Activated CD8-positive, alpha-beta memory T cell treated with anti-CD3 and anti-CD28 coated beads for 36 hours (primary cell): ENCODE measurements around the gene UBL7. TPM values are rescaled to one million over a fixed set of nuclear protein-coding genes. Genes with fewer than 3 reads are reported as not detected.

ENCODE experiments used
- CTCF ChIA-PET: fragments of 350-600 bp; sonication (Branson Sonifier 250); formaldehyde crosslinking; loops from one replicate; lab custom pipeline; 2021; ENCODE audit warnings: antibody characterized with exemption; lab: Charles Lee
- POLR2A ChIA-PET: fragments of 350-600 bp; sonication (Branson Sonifier 250); formaldehyde crosslinking; loops from one replicate; lab custom pipeline; 2021; ENCODE audit warnings: antibody characterized with exemption; lab: Charles Lee
- total RNA-seq, 2 experiments: library from RNA; stranded (reverse); gene quantifications; one replicate each; pipeline ENCODE4 v1.2.3, GENCODE V29; 2021

UBL7 gene
- total RNA-seq, 2 experiments from 2014 or later = 59.8 to 66.6 TPM

GRCh38 chr15:74406517-74406916, 54.4 kb downstream of the UBL7 start:
- CTCF ChIA-PET = interaction anchor here (1.1 to 15.5 kb wide), 3 partner anchors 24 to 32 kb away, joined by 3 to 197 read pairs (median 3); no protein-coding TSS in a partner anchor
- POLR2A ChIA-PET = interaction anchor here (0.6 kb wide), 1 partner anchor 207 kb away, joined by 3 read pairs; no protein-coding TSS in a partner anchor

DNA sequence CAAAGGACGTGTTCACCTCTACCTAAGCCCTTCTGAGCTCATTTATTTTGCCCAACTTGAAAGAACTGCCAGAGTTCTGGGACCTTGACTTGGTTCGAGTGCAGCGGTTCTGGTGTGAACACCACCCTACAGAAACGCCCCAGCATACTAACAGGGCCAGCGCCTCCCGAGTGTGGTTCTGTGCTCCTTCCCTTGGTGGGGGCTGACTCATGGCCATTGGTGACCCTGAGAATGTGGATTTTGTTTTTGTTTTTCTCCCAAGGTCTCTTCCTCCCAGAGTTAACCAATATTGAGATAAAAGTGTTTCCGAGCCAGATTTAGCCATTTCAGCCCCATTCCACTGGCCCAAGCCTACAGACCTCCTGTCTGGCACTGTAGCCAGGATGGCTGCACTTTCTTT, 55.1 kb downstream of the UBL7 start:
- ChIA-PET CTCF (interaction anchor here (15.5 kb wide), 1 partner anchor 23 kb away, joined by 197 read pairs; no protein-coding TSS in a partner anchor), POLR2A (interaction anchor here (0.6 kb wide), 2 partner anchors 26 to 208 kb away, joined by 3 to 5 read pairs; no protein-coding TSS in a partner anchor)

- CTCF ChIA-PET = interaction anchor here (0.9 to 15.5 kb wide), 10 partner anchors 15 to 367 kb away, joined by 3 to 197 read pairs (median 8); partner anchors contain the start of genes SEMA7A and UBL7
- POLR2A ChIA-PET = interaction anchor here (0.5 to 6.3 kb wide), 8 partner anchors 18 to 212 kb away, joined by 3 to 110 read pairs (median 6); partner anchors contain the start of genes CLK3 and SEMA7A
Measured at GRCh38 chr15:74403991-74404563, 56.9 kb downstream of the UBL7 start.

- ChIA-PET CTCF (interaction anchor here (0.9 to 15.5 kb wide), 13 partner anchors 15 to 367 kb away, joined by 3 to 197 read pairs (median 5); partner anchors contain the start of genes SEMA7A and UBL7), POLR2A (interaction anchor here (0.5 to 6.3 kb wide), 7 partner anchors 19 to 213 kb away, joined by 3 to 110 read pairs (median 8); partner anchors contain the start of genes CLK3 and SEMA7A)
Measured at GRCh38 chr15:74403588-74403919, 57.4 kb downstream of the UBL7 start.

GRCh38 chr15:74402873-74403587, 57.9 kb downstream of the UBL7 start:
- CTCF ChIA-PET = interaction anchor here (0.9 to 15.5 kb wide), 15 partner anchors 8 to 368 kb away, joined by 3 to 197 read pairs (median 5); partner anchors contain the start of genes SEMA7A and UBL7
- POLR2A ChIA-PET = interaction anchor here (0.9 to 6.3 kb wide), 7 partner anchors 10 to 213 kb away, joined by 3 to 110 read pairs (median 8); partner anchors contain the start of genes CLK3 and SEMA7A

DNA sequence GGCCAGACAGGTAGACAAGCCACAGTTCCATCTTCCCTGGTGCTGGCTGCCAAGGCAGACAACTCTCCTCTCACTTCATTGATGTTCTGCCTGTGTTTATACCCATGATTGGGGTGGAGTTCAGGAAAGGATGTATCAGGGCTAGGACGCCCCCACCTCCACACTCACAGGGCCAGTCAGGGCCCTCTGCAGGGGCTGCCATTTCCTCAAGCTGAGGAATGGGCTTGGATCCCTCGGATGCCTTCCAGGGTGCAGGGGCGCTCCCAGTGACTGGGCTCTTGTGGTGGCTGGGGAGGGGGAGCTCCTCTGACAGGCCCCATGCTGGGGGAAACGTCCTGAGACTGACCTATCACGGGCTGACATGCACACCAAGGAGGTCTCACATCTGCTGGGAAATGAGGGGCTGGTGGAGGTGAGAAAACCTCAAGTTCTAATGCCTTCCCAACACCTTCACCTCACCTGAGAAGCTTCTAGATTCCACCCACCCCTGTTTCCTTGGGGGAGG, 58.6 kb downstream of the UBL7 start:
- ChIA-PET POLR2A (interaction anchor here (0.6 to 6.3 kb wide), 7 partner anchors 10 to 946 kb away, joined by 4 to 110 read pairs (median 8); partner anchors contain the start of genes CLK3 and SEMA7A), CTCF (interaction anchor here (0.8 to 15.5 kb wide), 10 partner anchors 8 to 368 kb away, joined by 3 to 197 read pairs (median 4); partner anchors contain the start of gene SEMA7A)

GRCh38 chr15:74400915-74401757, 59.8 kb downstream of the UBL7 start:
- CTCF ChIA-PET = interaction anchor here (0.8 to 15.5 kb wide), 10 partner anchors 12 to 244 kb away, joined by 3 to 197 read pairs (median 4); partner anchors contain the start of gene SEMA7A
- POLR2A ChIA-PET = interaction anchor here (0.9 to 6.3 kb wide), 5 partner anchors 17 to 60 kb away, joined by 3 to 110 read pairs (median 9); partner anchors contain the start of genes SEMA7A and UBL7

- ChIA-PET POLR2A (interaction anchor here (0.7 to 6.3 kb wide), 8 partner anchors 17 to 381 kb away, joined by 3 to 110 read pairs (median 6); partner anchors contain the start of genes SEMA7A and UBL7), CTCF (interaction anchor here (0.8 to 15.5 kb wide), 10 partner anchors 10 to 243 kb away, joined by 3 to 197 read pairs (median 4); partner anchors contain the start of gene SEMA7A)
Measured at GRCh38 chr15:74400313-74400860, 60.6 kb downstream of the UBL7 start.

DNA sequence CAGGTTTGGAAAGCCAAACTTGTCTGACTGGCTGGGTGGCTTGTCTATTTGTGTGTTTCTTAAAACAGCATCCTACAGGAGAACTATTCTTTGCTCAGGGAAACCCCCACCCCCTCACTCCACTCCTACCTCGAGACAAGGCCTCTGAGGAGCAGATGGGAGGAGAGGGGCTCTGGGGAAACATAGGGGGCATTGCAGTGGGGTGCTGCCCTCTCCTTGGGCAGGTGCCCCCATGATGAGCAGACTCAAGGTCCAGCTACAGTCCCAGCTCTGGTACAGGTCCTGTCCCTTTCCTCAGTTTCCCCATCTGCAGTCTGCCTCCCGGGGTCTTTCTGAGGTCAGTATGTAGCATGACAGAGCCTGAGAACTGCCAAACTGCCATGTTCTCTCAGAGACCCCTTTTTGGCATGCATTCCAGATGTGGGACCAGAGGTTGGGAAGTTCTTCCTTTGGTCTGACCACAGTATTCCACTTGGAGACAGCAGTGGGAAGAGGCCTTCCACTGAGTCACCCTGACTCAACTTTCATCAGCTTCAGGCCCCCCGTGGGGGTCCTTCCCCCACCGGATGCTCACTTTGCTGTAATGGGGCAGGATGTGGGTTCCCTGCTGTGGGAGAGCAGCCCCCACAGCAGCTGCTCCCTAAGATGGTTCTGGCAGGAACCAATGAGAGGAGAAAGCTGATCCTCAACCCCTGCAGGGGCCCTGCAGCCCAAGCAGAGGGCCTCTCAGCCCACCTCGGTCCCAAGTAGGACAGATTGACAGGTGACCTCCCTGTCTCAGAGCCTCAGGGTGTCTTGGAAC, 61.2 kb downstream of the UBL7 start:
- ChIA-PET POLR2A (interaction anchor here (0.7 to 6.3 kb wide), 8 partner anchors 16 to 382 kb away, joined by 3 to 110 read pairs (median 6); partner anchors contain the start of genes SEMA7A and UBL7), CTCF (interaction anchor here (0.8 to 15.5 kb wide), 10 partner anchors 9 to 243 kb away, joined by 3 to 197 read pairs (median 4); partner anchors contain the start of genes ARID3B and SEMA7A)

GRCh38 chr15:74399100-74399499, 61.9 kb downstream of the UBL7 start:
- ChIA-PET CTCF (interaction anchor here (1.4 to 15.5 kb wide), 3 partner anchors 16 to 142 kb away, joined by 3 to 197 read pairs (median 8); partner anchors contain the start of genes ARID3B and SEMA7A), POLR2A (interaction anchor here (2.8 to 6.3 kb wide), 2 partner anchors 15 to 34 kb away, joined by 16 to 110 read pairs; partner anchors contain the start of gene SEMA7A)

- CTCF ChIA-PET = interaction anchor here (1.2 to 15.5 kb wide), 2 partner anchors 15 to 33 kb away, joined by 5 to 197 read pairs; no protein-coding TSS in a partner anchor
Measured at GRCh38 chr15:74398183-74398582, 62.8 kb downstream of the UBL7 start.

GRCh38 chr15:74397239-74398068, 63.5 kb downstream of the UBL7 start:
- ChIA-PET POLR2A (interaction anchor here (0.6 to 5.2 kb wide), 5 partner anchors 12 to 64 kb away, joined by 3 to 39 read pairs (median 3); partner anchors contain the start of genes SEMA7A and UBL7), CTCF (interaction anchor here (1.2 to 15.5 kb wide), 3 partner anchors 15 to 234 kb away, joined by 4 to 197 read pairs (median 5); no protein-coding TSS in a partner anchor)

More at GRCh38 chr15:74398183-74398582, 62.8 kb downstream of the UBL7 start:
- POLR2A ChIA-PET = interaction anchor here (5.2 to 6.3 kb wide), 2 partner anchors 13 to 14 kb away, joined by 39 to 110 read pairs; no protein-coding TSS in a partner anchor

DNA sequence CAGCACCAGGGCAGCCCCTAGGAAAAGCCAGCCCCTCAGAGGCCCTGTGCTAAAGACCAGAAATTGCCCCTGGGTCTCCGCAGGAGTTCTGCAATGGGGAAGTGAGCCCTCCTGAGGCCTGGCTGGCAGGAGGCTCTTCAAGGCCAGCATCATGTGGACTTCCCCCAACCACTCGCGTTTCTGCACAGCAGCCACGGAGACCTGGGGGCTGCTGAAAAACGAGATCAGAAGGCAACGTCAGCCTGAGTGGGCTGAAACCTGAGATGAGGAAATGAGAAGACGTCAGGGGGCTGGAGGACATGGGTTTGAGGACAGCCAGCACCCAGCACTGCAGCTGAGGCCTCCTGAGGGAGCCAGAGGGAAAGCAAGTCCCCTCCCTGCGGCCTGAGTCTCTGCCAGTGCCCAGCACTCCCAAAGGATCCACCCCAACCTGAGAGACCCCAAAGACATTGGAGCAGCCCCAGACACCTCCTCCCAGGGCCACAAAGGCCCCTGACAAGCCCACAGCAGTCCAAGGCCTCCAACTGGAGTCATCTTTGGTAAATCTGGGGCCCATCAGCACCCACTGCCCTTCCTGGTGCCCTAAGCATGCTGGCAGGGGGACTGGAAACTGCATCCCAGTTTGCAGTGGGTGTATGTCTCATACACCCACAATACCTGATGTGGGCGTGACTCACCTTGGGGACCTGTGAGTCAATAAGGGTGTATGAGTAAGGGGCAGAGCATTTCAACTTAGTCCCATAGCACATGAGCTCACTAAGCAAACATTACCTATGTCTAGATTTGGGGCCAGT, 64.3 kb downstream of the UBL7 start:
- CTCF ChIA-PET = interaction anchor here (1.1 to 15.5 kb wide), 4 partner anchors 14 to 235 kb away, joined by 3 to 197 read pairs (median 4); no protein-coding TSS in a partner anchor
- POLR2A ChIA-PET = interaction anchor here (0.6 to 5.2 kb wide), 4 partner anchors 12 to 65 kb away, joined by 3 to 39 read pairs (median 3); partner anchors contain the start of genes SEMA7A and UBL7

GRCh38 chr15:74396146-74396438, 64.9 kb downstream of the UBL7 start:
- ChIA-PET POLR2A (interaction anchor here (5.2 kb wide), 1 partner anchor 11 kb away, joined by 39 read pairs; no protein-coding TSS in a partner anchor), CTCF (interaction anchor here (1.1 to 15.5 kb wide), 2 partner anchors 13 to 225 kb away, joined by 3 to 197 read pairs; no protein-coding TSS in a partner anchor)
